GM19463 (cell line): ENCODE data around the gene PTGDS.
"Not testable (repeated sequence)": the region's sequence is repeated elsewhere in the genome, so short reads cannot be mapped to it uniquely, and the experiment has no call there.

ENCODE experiments used
- ATAC-seq: cut with Tn5 transposase; IDR thresholded peaks from one replicate; pipeline ENCODE4 v1.9.1; 2021; ENCODE audit warnings: mild to moderate bottlenecking, moderate library complexity; ENCODE audit not compliant: unreplicated experiment

The PTGDS gene

DNA sequence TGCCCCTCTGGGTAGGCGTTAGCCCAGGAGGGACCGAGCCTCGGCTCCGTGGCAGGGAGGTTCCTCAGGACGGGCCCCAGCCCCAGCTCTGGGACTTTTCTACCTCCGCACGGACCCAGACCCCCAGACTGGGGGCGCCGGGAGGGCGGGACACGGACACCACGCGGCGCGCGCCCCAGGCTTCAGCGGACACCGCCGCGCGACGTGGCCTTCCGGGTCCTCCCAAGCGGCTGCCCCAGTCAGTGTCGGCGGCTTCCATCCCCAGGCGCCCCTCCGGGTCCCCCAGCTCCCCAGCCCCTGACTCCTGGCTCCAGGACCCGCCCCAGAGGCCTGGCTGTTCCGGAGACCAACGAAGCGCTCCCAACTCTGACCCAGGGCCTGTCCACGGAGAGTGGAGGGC, 8.5 kb downstream of the PTGDS start:
- ATAC-seq = no peak

GRCh38 chr9:136988872-136989271, 11.6 kb downstream of the PTGDS start:
- no peak for ATAC-seq

DNA sequence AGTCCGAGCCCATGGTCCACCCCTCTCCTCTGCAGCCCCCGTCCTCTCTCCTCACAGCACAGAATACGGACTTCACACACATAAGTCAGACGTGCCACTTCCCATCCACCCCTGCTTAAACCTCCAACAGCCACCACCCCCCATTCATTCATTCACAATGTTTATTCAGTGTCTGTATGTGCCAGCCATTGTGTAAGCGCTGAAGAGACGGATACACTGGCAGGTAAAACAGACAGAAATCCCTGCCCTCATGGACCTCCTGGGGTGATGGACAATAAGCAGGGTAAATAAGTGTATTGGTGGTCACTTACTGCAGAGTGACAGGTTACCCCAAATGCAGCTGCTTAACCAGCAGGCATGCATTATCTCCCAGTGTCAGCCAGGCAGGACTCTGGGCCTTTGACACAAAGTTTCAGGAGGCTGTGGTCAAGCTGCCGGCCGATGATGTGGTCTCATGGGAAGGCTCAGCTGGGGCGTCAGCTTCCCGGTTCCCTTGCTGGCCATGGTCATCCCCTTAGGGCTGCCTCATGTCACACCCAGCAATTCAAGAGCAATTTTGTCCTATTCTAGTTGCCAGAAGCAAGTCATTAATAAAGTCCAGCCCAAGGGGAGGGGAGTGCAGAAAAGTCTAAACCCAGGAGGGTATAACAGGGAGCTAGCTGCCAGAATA, 13.1 kb downstream of the PTGDS start:
- no peak for ATAC-seq

- ATAC-seq = peak; percentile 82
Measured at GRCh38 chr9:136991993-136992818, 14.9 kb downstream of the PTGDS start, which contains the start of gene PAXX. Gene PAXX (plus strand): TSS chr9:136992422. CDS start chr9:136992444, 22 bp downstream.

DNA sequence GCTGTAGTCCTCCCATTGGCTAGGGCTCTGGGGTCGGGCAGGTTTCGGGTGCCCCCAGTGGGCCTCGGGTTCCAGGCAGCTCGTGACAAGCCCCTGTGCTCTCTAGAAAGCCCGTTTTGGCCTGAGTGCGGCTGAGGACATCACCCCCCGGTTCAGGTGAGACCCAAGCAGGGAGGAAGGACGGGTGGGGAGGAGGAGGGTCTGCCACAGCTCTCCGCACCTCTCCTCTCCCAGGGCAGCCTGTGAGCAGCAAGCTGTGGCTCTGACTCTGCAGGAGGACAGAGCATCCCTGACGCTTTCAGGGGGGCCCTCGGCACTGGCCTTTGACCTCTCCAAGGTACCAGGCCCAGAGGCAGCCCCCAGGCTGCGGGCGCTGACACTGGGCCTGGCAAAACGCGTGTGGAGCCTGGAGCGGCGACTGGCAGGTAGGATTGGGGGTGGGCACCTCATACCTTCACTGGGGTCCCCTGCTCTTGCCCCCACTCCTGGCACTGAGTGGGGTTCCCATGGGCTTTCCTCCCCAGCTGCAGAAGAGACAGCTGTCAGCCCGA, 15.6 kb downstream of the PTGDS start:
- ATAC-seq = no peak

GRCh38 chr9:136994180-136994887, 17.0 kb downstream of the PTGDS start:
- no peak for ATAC-seq

DNA sequence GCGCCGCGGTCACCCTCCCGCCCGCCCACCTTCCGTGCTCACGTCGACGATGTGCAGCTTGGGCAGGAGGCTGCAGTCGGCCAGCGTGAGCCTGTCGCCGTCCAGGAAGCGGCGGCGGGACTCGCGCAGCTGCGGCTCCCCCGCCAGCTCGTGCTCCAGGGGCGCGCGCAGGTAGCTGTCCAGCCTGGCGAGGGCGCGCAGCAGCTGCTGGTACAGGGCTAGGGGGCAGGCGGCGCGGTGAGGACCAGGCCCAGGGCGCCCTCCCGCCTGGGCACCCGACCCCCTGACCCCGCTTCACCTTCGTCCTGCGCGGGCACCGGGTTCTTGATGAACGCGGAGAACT, 17.6 kb downstream of the PTGDS start:
- no peak for ATAC-seq

DNA sequence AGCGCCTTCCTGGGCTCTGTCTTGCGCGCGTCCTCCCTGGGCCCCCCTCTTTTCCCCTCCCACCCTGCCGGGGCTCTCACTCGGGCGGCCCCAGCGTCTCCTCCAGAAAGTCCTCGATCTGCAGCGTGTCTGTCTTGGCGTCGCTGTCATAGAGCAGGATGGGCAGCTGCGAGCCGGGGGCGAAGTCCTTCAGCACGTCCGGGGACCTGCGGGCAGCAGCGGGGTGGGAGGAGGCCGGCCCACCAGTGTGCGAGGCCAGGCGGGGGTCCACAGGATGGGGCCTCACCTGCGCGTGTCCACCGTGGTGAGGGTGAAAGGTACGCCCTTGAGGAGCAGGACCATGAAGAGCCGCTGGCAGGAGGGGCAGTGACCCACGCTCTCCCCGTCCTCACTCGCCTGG, 18.1 kb downstream of the PTGDS start:
- ATAC-seq = no peak

DNA sequence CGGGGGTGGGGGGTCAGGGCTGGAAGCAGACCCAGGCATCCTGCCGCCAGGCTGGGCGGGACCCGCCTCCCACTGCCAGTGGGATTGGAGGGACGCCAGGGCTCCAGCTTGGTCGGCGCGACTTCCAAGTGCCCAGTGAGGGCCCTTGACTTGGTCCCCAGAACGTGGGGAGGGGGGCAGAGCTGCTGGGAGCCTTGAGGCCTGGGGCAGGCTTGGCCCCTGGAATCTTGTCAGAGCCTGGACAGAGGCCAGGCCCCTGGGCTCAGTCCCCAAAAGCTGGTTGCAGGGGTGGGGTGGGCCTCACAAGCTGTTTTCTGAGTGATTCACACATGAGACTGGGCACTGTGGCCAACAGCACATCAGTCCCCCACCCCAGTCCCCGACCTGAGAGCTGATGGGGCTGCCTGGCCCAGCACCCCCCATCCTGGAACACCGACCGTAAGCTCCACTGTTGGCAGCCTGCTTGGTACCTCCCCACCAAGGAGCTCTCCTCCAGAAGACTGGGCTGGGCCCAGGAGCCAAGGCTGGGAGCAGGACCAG, 18.5 kb downstream of the PTGDS start:
- no peak for ATAC-seq

- ATAC-seq = no peak
Measured at GRCh38 chr9:136996361-136997292, 19.3 kb downstream of the PTGDS start, which contains the start of gene CLIC3. Gene CLIC3 (minus strand): TSS chr9:136996568. CDS start chr9:136996543, 25 bp downstream.

DNA sequence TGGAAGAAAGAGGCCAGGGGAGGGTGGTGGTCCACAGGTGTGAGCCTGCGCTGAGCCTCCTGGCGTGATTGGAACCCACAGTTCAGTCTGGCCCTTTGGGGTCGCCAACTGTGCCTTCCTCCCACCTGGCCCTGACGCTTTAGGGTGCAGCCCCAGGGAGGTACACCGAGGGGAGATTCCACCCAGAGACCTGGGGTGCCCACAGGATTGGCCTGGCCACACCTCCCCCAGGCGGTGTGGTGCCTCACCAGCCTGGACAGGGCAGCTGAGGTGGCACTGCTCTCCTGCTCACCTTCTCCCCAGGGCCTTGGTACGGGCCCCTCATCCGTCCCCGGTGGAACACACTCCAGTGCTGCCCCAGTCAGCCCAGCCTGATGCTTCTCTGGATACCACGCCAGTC, 20.1 kb downstream of the PTGDS start:
- ATAC-seq = no peak

DNA sequence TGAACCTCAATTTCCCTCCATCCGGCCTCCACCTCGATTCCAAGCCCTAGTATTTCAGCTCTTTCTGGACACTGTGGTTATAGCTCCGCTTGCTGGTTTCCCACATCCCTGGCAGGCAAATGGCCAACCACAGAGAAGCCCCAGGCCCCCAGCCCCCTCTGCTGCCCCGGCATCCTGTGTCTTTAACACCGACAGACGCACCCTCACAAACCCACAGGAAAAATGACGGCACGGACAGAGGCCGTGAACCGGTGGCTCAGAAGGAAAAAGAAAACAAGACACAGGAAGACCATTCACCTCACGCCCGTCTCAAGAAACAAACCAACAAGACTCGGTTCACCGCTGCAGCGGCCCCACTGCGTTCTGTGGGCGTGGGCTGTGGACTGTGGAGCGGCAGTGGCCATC, 20.5 kb downstream of the PTGDS start:
- ATAC-seq = no peak

GRCh38 chr9:137000177-137000930, 23.1 kb downstream of the PTGDS start:
- peak; percentile 68 for ATAC-seq

GRCh38 chr9:137001857-137002645, 24.7 kb downstream of the PTGDS start:
- no peak for ATAC-seq

- no peak for ATAC-seq
Measured at GRCh38 chr9:137002646-137003041, 25.3 kb downstream of the PTGDS start.

DNA sequence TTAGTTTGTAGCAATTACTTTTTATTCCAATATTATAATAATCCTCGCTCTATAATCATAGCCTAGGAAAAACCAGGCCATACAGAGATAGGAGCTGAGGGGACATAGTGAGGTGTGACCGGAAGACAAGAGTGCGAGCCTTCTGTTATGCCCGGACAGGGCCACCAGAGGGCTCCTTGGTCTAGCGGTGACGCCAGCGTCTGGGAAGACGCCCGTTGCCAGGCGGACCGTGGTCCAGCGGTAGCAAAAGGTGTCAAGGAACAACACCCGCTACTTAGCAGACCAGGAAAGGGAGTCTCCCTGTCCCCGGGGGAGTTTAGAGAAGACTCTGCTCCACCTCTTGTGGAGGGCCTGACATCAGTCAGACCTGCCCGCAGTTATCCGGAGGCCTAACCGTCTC, 27.0 kb downstream of the PTGDS start:
- ATAC-seq = not testable (repeated sequence)

- ATAC-seq = no peak
Measured at GRCh38 chr9:137006116-137007003, 29.1 kb downstream of the PTGDS start.
